Lower leg skin (tissue), 3 donors: Measurements from ENCODE around the gene SNTG2.

Experiments
- CTCF ChIP-seq, 3 donors: fragments of 450-650 bp; IDR thresholded peaks; one replicate each; pipeline ENCODE4 v1.5.1; 2016; ENCODE audit warnings: antibody characterized with exemption in 3 of 3, mild to moderate bottlenecking in 3 of 3, moderate library complexity in 2 of 3
- POLR2A ChIP-seq, 2 donors: fragments of 450-650 bp; IDR thresholded peaks; one replicate each; pipeline ENCODE4 v1.6.1; 2016 to 2017; ENCODE audit warnings: antibody characterized with exemption in 2 of 2, mild to moderate bottlenecking in 1 of 2, moderate library complexity in 1 of 2

- TF ChIP-seq CTCF (IDR thresholded peaks at IDR 0.05) (no peak), POLR2A (IDR thresholded peaks at IDR 0.05) (no peak)
These were observed 100.4 kb downstream of the SNTG2 start for GRCh38 chr2:1051075-1051474.
